ENCODE results near the gene TKT.
"Not testable (repeated sequence)": the region's sequence is repeated elsewhere in the genome, so short reads cannot be mapped to it uniquely, and the experiment has no call there.

The TKT gene

GRCh38 chr3:53259427-53260259 lies 3.8 kb upstream of the TKT start:
- ATAC-seq: no peak

DNA sequence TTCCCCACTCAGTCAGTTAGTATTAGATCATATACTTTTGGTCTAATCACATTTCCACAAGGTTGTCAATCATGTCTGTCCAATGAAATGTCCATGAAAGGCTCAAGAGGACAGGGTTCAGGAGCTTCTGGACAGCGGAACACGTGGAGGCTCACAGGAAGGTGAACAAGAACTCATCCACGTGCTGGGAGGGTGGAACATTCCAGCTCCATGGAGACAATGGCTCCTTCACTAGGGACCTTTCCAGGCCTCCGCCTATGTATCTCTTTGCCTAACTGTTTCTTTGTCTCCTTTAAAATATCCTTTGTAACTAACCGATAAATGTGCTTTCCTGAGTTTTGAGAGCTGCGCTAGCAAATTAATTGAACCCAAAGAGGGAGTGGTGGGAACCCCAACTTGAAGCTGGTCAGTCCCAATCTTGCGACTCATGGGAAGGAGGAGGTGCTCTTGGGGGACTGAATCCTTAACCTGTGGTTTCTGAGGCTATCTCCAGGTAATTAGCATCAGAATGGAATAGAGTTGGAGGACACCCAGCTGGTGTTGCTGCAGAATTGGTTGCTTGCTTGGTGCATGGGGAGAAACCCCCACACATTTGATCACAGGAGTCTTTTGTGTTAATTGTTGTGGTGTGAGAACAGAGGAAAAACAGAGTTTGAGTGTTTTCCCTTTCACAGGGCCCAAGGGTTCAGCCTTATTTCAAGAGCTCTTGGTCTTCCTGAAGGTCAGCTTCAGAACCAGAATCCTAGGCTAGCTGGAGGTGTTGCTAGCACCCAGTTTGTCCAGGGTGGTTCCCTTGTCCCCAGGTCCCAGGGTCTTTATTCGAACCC lies 3.0 kb upstream of the TKT start:
- ATAC-seq: no peak

GRCh38 chr3:53257465-53257864 lies 1.6 kb upstream of the TKT start:
- ATAC-seq: no peak

DNA sequence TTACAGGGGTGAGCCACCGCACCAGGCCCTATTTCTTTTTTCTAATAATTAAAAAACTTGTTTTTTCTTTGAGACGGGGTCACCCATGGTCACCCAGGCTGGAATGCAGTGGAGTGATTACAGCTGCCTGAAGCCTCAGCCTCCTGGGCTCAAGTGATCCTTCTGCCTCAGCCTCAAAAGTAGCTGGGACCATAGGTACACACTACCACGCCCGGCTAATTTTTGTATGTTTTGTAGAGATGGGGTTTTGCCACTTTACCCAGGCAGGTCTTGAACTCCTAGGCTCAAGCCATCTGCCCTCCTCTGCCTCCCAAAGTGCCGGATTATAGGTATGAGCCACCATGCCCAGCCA lies 858 bp upstream of the TKT start:
- ATAC-seq: no peak

GRCh38 chr3:53255423-53255774 lies 423 bp downstream of the TKT start:
- peak; percentile 49 to 70 for ATAC-seq

GRCh38 chr3:53254509-53255422 lies 1.1 kb downstream of the TKT start:
- ATAC-seq: peak; percentile 47 to 52

- no peak for ATAC-seq
Measured at GRCh38 chr3:53253707-53254508, 1.9 kb downstream of the TKT start.

- not testable (repeated sequence) for ATAC-seq
Measured at GRCh38 chr3:53252947-53253322, 2.9 kb downstream of the TKT start.

DNA sequence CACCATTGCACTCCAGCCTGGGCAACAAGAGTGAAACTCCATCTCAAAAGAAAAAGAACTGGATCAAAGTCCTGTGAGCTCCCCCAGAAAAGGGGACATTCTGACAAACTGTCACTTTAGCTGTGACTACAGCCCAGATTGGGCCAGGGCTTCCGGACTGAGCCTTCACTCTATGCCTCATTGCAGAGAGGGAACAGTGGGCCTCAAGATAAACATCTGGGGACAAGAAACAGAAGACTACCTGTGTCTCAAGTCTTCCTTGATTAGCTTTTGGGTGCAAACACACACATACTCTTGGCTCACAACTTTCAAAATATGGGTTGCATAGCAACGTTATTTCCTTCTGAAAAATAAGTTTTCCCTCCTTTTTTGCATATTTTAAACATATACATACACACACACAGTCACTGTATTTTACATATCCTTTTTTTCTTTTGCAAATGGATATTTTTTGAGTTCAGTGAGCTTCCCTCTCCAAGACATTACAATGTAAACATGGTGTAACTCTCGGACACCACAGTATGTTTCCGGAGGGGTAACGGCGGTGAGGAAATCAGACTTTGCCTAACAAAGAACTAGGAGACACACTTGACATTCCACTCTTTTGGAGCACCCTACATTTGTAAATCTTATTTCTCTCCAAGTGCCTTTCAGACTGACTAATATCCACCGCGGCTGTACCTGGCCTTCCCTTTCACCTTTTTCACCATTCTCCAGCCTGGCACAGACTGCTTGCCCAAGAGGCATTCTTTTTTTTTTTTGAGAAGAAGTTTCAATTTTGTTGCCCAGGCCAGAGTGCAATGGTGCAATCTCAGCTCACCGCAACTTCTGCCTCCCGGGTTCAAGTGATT lies 3.5 kb downstream of the TKT start:
- no peak for ATAC-seq

GRCh38 chr3:53250881-53251605 lies 4.8 kb downstream of the TKT start:
- ATAC-seq: no peak

GRCh38 chr3:53250453-53250852 lies 5.4 kb downstream of the TKT start:
- ATAC-seq: no peak

DNA sequence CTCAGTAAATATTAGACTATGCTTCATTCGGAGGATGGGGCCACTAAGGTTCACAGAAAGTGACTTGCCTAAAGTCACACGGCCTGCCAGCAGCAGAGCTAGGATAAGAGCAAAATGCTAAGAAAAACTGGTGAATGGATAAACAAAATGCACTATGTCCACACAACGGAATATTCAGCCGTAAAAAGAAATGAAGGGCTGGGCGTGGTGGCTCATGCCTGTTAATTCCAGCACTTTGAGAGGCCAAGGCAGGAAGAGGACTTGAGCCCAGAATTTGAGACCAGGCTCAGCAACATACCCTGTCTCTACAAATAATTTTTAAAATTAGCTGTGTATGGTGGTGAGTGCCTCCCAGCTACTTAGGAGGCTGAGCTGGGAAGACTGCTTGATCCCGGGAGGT lies 7.7 kb downstream of the TKT start:
- ATAC-seq: no peak

- no peak for ATAC-seq
Measured at GRCh38 chr3:53247619-53248018, 8.2 kb downstream of the TKT start.

DNA sequence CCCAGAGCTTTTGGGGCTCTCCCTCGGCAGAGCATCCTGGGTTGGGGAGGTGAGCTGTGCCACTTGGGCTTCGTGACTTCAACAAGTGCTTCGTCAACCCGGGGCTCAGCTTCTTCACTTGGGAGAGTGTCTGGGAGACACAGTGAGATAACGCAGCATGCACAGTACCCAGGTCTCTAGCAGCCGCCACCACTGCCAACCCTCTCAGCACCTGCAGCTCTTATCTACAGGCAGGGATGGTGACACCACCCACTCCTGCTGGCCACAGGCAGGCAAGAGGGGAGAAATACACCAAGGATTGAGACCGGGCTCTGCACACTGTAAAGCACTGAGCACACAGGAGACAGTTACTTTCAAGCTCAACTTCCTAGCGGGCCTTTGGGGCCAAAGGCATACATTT lies 11.6 kb downstream of the TKT start:
- no peak for ATAC-seq

GRCh38 chr3:53243785-53244184 lies 12.0 kb downstream of the TKT start:
- no peak for ATAC-seq

GRCh38 chr3:53243165-53243564 lies 12.7 kb downstream of the TKT start:
- ATAC-seq: no peak

- no peak for ATAC-seq
Measured at GRCh38 chr3:53242642-53243041, 13.2 kb downstream of the TKT start.

DNA sequence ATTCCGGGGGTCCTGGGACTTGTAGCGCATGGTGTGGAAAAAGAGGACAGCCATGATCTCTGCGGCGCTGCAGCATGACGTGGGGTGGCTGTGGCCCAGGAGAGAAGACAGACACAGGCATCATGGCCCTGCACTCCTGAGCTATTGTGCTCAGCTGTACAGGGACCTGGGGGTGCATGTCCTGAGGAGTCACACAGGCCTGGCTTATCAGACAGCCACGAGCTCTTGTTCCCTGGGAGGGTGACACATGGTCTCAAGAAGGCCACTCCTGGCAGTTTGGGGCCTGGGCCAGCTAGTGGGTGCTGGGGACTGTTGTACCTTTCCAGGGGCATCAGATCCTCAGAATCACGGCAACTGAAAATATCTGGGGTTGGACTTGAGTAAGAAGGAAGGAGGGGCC lies 13.7 kb downstream of the TKT start:
- no peak for ATAC-seq

DNA sequence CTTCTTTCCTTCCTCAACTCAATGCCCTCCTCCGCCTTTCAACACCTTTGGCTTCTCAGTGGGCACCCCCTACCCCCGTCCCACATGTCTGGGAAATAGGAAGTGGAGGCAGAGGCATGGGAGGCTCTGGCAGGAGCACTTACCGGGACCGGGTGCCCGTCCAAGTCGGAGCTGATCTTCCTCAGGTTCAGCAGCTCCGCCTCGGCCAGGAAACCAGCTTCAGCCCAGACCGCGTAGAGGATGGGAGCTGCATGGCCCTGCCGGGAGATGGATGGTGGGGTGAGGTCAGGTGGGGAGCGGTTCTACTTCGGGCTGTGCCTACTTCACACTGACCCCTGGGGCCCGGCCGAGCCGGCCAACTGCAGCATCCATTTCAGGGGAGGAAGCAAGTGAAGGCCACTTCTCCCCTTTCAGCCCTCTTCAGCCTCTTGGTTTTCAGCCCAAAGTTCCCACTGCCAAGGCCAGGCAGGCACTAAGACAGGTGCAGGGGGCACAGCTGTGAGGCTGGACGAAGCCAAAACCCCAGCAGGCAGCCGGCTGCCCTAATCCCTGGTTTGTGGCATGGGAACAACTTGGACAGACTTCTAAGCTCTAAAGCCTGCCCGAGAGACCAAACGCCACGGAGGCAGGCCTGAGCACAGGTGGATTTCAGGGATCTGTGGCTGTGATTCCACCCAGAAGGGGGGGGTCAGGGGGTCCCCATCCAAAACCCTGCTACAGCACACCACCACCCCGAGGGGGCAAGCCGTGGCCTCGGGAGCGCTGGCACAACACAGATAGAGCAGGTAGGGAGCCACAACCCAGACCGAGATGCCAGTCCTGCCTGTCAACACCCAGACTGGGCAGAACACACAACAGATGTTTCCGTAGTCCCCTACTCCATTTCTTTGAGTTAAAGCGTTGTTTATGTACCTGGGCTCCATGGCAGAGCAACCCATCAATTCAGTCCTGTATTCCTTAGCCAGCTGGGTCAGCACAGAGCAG lies 14.5 kb downstream of the TKT start:
- ATAC-seq: no peak
